Measurements from ENCODE around the gene TWIST2.

DNA sequence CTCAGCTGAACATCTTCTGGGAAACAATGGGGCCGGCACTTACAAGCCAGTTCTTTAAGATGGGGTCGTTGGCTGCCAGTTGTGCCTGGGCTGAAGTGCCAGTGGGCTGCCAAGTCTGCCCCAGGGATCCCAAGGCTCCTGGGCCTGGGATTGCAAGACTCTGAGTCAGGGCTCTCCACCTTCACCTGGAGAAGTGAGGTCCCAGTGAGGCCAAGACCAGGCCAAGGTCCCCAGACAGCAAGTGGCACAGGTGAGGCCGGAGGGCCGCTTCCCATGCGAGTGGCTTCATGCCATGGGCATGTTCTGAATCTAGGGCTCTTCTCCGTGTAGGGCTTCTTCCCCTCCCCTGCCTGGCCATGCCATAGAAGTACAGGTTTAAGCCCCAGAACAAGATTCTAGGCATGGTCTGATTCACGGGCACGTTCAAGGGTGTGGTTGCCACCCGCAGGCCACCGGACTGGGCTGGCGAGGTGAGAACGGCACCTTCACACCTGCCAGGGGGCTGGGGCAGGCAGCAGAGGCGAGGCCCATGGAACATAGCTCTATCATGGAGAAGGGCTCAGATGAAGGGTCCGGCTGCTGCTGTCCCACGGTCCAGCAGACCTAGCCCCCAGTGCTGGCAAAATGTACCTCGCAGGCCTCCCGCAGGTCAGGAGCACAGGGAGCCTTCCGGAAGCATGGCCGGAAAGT is 36.4 kb downstream of the TWIST2 start:
- TF ChIP-seq CTCF (IDR thresholded peaks at IDR 0.05), result no peak
- no peak for TF ChIP-seq EP300 (IDR thresholded peaks at IDR 0.05)

Measured in stomach (tissue), 4 donors.